VCaP (cell line): ENCODE measurements around the gene CIRBP.

ENCODE experiments used
- H3K27ac ChIP-seq: fragments of 450-650 bp; 2 replicates; pipeline ENCODE4 v1.5.1; 2017
- CTCF ChIP-seq: fragments of 450-650 bp; conservative IDR thresholded peaks from 2 replicates; pipeline ENCODE4 v1.5.1; 2017; ENCODE audit warnings: mild to moderate bottlenecking, moderate library complexity

The CIRBP gene

GRCh38 chr19:1270854-1271527, 1.9 kb downstream of the CIRBP start:
- peak overlapping the region; percentile 98 for H3K27ac ChIP-seq
- no peak for TF ChIP-seq CTCF

- TF ChIP-seq CTCF, result no peak
- peak overlapping the region; percentile 98 for H3K27ac ChIP-seq
Observed at GRCh38 chr19:1271528-1272422, 2.6 kb downstream of the CIRBP start.

GRCh38 chr19:1272423-1273262, 3.5 kb downstream of the CIRBP start:
- peak overlapping the region; percentile 98 for H3K27ac ChIP-seq
- no peak for TF ChIP-seq CTCF

- H3K27ac ChIP-seq, result peak overlapping the region; percentile 98
- TF ChIP-seq CTCF, result no peak
Observed at GRCh38 chr19:1273263-1274041, 4.3 kb downstream of the CIRBP start.

GRCh38 chr19:1274081-1274851, 5.1 kb downstream of the CIRBP start:
- TF ChIP-seq CTCF, result no peak

GRCh38 chr19:1274852-1275259, 5.7 kb downstream of the CIRBP start:
- peak overlapping the region; percentile 98 for H3K27ac ChIP-seq
- TF ChIP-seq CTCF, result no peak

More at GRCh38 chr19:1274081-1274851, 5.1 kb downstream of the CIRBP start:
- peak overlapping the region; percentile 98 for H3K27ac ChIP-seq
